AG04449 (cell line): ENCODE measurements around the gene NELL1.

Experiments used
- CTCF ChIA-PET: fragments of 350-600 bp; formaldehyde crosslinking; extraction: SDS; loops from one replicate; lab custom pipeline; 2021; ENCODE audit warnings: antibody characterized with exemption; lab: Yijun Ruan, JAX
- POLR2A ChIA-PET: fragments of 400-600, 350-600 bp; formaldehyde crosslinking; extraction: SDS; loops from one replicate; lab custom pipeline; 2020; ENCODE audit warnings: antibody characterized with exemption, inconsistent platforms; lab: Yijun Ruan, JAX
- DNase-seq: peaks from one replicate; pipeline ENCODE4 v3.0.0-alpha.2; 2010; ENCODE audit warnings: low read depth, low spot score
- H3K4me3 ChIP-seq: 2 replicates; pipeline ENCODE4 v1.5.1; 2011; ENCODE audit warnings: low read depth, mild to moderate bottlenecking, control low read depth, low read length
- TF ChIP-seq, protein P1 (sequence below): IDR thresholded peaks from one replicate; pipeline ENCODE4 v1.5.1; 2011; ENCODE audit warnings: mild to moderate bottlenecking, moderate library complexity, low read length, control low read depth, inconsistent platforms; ENCODE audit not compliant: insufficient read depth; ENCODE audit errors: missing control alignments

The NELL1 gene

DNA sequence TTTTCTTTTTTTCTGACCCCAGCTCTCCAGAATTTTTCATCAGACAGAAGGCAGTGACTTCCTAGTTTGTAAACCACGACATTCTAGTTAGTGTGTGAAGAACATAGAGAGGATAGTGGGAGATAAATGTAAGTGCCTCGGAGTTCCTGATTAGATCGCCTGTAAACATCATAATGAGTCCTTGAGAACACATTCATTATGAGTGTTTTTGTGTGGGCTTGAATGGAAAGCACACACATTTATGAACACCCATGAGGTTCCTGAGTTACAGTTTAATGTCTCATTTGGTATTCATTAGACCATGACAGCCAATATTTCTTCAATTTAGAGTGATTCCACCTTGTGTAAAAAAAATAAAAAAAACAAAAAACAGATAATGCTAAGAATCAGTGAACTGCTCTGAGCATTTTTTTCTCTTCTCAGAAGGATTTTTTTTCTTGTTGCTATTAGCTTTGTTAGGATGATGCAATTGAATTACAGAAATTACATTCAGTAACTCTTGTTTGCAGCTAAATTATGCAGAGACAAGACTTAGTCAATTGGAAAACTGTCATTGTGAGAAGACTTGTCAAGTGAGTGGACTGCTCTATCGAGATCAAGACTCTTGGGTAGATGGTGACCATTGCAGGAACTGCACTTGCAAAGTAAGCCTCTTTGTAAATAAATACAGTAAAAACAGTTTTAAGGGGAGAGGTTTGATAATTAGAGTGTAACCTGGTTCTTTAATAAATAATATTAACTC lies 257.6 kb downstream of the NELL1 start:
- ChIA-PET CTCF (no interaction called here), POLR2A (no interaction called here)
- TF ChIP-seq, protein P1, sequence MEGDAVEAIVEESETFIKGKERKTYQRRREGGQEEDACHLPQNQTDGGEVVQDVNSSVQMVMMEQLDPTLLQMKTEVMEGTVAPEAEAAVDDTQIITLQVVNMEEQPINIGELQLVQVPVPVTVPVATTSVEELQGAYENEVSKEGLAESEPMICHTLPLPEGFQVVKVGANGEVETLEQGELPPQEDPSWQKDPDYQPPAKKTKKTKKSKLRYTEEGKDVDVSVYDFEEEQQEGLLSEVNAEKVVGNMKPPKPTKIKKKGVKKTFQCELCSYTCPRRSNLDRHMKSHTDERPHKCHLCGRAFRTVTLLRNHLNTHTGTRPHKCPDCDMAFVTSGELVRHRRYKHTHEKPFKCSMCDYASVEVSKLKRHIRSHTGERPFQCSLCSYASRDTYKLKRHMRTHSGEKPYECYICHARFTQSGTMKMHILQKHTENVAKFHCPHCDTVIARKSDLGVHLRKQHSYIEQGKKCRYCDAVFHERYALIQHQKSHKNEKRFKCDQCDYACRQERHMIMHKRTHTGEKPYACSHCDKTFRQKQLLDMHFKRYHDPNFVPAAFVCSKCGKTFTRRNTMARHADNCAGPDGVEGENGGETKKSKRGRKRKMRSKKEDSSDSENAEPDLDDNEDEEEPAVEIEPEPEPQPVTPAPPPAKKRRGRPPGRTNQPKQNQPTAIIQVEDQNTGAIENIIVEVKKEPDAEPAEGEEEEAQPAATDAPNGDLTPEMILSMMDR = no peak
- H3K4me3 ChIP-seq = no peak overlapping the region
- DNase-seq = no peak

DNA sequence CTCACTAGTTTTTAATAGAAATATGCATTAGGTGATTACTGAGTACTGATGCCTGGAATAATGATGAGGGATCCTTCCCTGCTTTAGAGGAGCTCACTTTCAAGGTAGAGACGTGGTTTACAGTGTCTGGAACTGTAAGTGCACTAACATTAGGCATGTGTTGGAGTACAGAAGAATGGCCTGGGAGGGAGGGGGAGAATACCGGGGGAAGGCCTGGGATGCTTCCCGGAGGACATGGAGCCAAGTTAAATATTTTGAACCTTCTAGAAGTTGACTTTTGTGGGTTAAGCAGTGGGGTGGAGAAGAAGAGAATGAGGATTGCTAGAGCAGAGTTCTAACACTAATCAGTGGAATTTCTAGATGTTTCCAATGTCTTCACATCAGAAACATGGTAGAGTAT lies 261.6 kb downstream of the NELL1 start:
- POLR2A ChIA-PET = no interaction called here
- no peak for DNase-seq
- TF ChIP-seq, protein P1 = no peak
- CTCF ChIA-PET = no interaction called here
- H3K4me3 ChIP-seq = no peak overlapping the region

DNA sequence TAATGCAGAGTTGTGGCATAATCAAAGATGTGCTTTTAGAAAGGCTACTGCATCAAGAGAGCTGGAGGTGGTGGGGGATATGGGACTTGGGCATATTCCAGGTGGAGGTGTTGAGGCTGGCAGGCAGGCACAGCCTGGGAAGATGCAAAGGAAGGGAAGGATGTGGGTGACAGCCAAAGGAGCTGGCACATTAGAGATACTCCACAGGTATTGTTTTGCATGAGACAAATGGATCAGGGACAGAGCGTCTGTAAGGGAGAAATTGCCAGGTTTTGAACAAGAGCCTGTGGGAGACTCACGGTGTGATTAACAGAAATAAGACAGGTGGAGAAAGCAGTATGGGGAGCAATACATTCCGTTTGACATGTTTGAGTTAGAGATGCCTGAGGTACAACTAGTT lies 263.7 kb downstream of the NELL1 start:
- POLR2A ChIA-PET = no interaction called here
- DNase-seq = no peak
- TF ChIP-seq, protein P1 = no peak
- H3K4me3 ChIP-seq = no peak overlapping the region
- CTCF ChIA-PET = no interaction called here

DNA sequence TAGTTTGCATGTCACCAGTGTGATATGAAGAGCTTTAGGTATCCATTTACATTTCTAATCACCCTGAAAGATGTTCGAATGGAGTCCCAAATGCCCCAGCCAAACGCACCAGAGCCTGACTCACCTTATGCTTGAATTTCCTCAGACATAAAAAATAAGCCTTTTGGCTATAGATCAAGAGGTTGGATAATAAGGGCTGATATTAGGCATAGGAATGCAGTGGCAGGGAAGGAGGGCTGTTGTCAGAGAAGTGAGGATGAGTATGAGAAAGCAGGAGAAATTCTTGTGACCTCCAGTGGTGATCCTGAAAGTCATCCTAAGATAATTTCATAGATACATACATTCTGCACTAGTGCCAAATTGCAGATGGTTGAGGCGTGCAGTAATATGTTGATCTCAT lies 264.6 kb downstream of the NELL1 start:
- CTCF ChIA-PET = no interaction called here
- POLR2A ChIA-PET = no interaction called here
- no peak for DNase-seq
- TF ChIP-seq, protein P1 = no peak
- no peak overlapping the region for H3K4me3 ChIP-seq

DNA sequence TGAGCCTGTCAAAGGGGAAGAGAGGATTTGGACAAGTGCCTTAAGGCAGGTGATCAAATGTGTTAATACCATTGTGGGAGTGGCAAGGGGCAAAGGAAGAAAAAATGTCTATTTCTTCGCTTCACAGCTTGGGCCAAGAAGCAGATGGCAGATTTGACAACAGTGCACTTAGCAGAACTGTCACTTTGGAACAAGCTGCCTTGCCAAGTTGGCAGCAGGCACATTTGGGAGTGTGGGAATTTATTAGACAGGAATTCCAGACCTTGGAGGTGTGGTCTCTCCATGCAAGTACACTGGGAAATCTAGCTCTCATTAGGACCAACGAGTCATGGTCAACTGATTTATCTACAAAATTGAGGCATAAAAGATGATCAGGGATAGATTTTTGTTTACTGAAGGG lies 265.1 kb downstream of the NELL1 start:
- TF ChIP-seq, protein P1 = no peak
- no peak overlapping the region for H3K4me3 ChIP-seq
- ChIA-PET POLR2A (no interaction called here), CTCF (no interaction called here)
- DNase-seq = no peak

DNA sequence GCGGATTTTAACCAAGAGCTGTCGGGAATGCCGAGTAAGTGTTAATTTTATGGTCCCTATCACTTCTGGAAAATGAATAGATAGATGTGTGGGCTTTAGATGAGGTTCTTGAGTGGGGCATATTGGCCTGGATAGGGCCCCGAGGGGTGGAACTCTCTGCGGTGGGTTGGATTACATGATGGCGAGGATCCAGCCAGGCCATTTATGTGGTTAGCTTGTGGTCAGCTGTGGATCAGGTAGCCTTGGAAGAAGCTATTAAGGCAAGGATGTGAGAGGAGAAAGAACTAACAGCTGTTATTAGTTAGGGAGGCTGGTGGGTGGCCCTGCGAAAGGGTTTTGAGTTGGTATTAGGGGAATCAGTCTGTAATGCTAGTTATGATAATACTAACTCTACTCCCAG lies 268.4 kb downstream of the NELL1 start:
- POLR2A ChIA-PET = no interaction called here
- no peak overlapping the region for H3K4me3 ChIP-seq
- CTCF ChIA-PET = no interaction called here
- TF ChIP-seq, protein P1 = no peak
- DNase-seq = no peak
